Nucleus accumbens (tissue), 56 donors: Measurements from ENCODE around the gene CCL25.
A peak's percentile ranks its signal among the peaks of the same experiment; 100 is the strongest.
"Not testable (repeated sequence)": the region's sequence is repeated elsewhere in the genome, so short reads cannot be mapped to it uniquely, and the experiment has no call there.

Experiments used
- DNase-seq, 56 donors: peaks; one replicate each; lab custom pipeline; 2025; lab: John Stamatoyannopoulos, UW

The CCL25 gene

GRCh38 chr19:8083141-8083540, 30.6 kb downstream of the CCL25 start:
- DNase-seq, result no peak

GRCh38 chr19:8084152-8084551, 31.6 kb downstream of the CCL25 start:
- DNase-seq, result no peak

- no peak for DNase-seq
These were observed 33.2 kb downstream of the CCL25 start for GRCh38 chr19:8085598-8086408.

- no peak for DNase-seq
These were observed 34.3 kb downstream of the CCL25 start for GRCh38 chr19:8086849-8087248.

- DNase-seq, result no peak
These were observed 35.3 kb downstream of the CCL25 start for GRCh38 chr19:8087876-8088275.

- no peak for DNase-seq
These were observed 36.4 kb downstream of the CCL25 start for GRCh38 chr19:8088752-8089663.

GRCh38 chr19:8089664-8090601, 37.4 kb downstream of the CCL25 start:
- no peak for DNase-seq

GRCh38 chr19:8090950-8091349, 38.4 kb downstream of the CCL25 start:
- no peak for DNase-seq

GRCh38 chr19:8093740-8094139, 41.2 kb downstream of the CCL25 start:
- no peak for DNase-seq

- no peak for DNase-seq
These were observed 41.8 kb downstream of the CCL25 start for GRCh38 chr19:8094336-8094735.

GRCh38 chr19:8095354-8095886, 42.9 kb downstream of the CCL25 start:
- DNase-seq, result no peak

- no peak for DNase-seq
These were observed 43.5 kb downstream of the CCL25 start for GRCh38 chr19:8096071-8096470.

GRCh38 chr19:8097198-8097597, 44.6 kb downstream of the CCL25 start:
- DNase-seq, result no peak

- no peak for DNase-seq
These were observed 45.4 kb downstream of the CCL25 start for GRCh38 chr19:8097681-8098567.

- no peak for DNase-seq
These were observed 48.8 kb downstream of the CCL25 start for GRCh38 chr19:8101311-8101710.

GRCh38 chr19:8101910-8102309, 49.4 kb downstream of the CCL25 start:
- DNase-seq, result not testable (repeated sequence)

- peak in 6 of 56 donors; percentile 6 to 36 (median 28) for DNase-seq
These were observed 52.9 kb downstream of the CCL25 start for GRCh38 chr19:8105471-8105870.

- DNase-seq, result no peak
These were observed 54.8 kb downstream of the CCL25 start for GRCh38 chr19:8107301-8107903.
